WI38 (cell line): ENCODE data around the gene RBM12.

Experiments
- H3K4me3 ChIP-seq: 2 replicates; pipeline ENCODE4 v1.5.1; 2011; ENCODE audit warnings: low read depth, mild to moderate bottlenecking, control low read depth, low read length
- CTCF ChIP-seq: IDR thresholded peaks from 2 replicates; pipeline ENCODE4 v1.5.1; 2012; ENCODE audit warnings: low read depth, mild to moderate bottlenecking, control low read depth, low read length

Gene RBM12

DNA sequence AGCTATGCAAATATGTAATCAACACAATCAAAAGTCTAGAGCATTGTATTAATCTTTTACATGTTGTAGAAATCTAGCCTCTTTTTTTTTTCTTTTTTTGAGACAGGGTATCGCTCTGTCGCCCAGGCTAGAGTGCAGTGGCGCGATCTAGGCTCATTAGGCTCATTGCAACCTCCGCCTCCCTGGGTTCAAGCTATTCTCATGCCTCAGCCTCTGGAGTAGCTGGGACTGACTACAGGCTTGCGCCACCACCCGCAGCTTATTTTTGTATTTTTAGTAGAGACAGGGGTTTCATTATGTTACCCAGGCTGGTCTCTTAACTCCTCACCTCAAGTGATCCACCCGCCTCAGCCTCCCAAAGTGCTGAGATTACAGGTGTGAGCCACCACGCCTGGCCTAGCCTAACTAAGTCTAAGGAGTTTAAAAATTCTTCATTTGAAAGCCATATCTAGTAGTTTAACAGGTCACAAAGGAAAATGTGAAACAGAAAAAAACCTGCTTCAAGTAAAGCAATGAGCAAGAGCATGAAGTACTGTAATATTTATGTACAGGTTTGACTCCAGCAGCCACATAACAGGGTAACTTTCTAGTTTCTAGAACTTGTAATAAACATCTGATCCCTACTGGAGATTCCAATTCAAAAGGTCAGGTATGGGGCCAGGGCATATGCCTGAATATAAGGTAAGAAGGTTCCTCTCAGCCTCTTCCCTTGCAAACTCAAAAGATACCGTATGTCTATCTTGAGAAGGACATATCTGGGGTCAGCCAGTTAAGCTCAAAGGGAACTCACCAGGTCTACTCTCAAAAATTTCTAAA is 4.4 kb downstream of the RBM12 start:
- no peak overlapping the region for H3K4me3 ChIP-seq
- TF ChIP-seq CTCF = no peak

- no peak for TF ChIP-seq CTCF
- no peak overlapping the region for H3K4me3 ChIP-seq
Observed at GRCh38 chr20:35657271-35657670, 7.4 kb downstream of the RBM12 start.

DNA sequence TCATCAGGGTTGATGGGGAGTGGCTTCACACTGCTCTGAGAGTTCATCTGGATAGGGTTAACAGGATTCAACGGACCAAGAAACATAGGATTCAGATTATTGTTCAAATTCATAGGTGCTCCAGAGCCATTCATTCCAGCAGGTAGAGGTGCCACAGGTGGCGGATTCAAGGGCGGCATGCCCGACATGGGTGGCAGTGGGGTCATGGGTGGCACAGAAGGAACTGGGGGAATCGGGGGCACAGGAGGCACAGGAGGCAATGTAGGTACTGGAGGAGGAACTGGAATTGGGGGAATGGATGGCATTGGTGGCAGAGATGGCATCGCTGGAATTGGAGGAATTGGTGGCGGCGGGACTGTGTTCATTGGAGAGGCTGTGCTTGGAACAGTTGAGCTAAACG is 10.3 kb downstream of the RBM12 start:
- no peak for TF ChIP-seq CTCF
- H3K4me3 ChIP-seq = no peak overlapping the region

GRCh38 chr20:35653893-35654292 is 10.8 kb downstream of the RBM12 start:
- H3K4me3 ChIP-seq = no peak overlapping the region
- no peak for TF ChIP-seq CTCF

DNA sequence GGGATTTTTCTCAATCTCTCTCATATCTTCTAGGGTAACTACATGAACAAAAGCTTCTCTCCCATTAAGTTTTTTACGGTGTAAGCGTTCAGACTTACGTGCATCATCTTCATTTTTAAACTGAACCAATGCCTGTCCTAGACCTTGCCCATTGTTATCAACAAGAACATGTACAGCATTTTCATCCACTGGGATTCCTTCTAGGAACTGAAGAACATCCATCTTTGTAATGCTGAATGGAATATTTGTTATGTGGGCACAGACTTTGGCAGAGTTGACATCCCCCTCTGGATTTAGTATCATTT is 11.3 kb downstream of the RBM12 start:
- no peak for TF ChIP-seq CTCF
- no peak overlapping the region for H3K4me3 ChIP-seq

DNA sequence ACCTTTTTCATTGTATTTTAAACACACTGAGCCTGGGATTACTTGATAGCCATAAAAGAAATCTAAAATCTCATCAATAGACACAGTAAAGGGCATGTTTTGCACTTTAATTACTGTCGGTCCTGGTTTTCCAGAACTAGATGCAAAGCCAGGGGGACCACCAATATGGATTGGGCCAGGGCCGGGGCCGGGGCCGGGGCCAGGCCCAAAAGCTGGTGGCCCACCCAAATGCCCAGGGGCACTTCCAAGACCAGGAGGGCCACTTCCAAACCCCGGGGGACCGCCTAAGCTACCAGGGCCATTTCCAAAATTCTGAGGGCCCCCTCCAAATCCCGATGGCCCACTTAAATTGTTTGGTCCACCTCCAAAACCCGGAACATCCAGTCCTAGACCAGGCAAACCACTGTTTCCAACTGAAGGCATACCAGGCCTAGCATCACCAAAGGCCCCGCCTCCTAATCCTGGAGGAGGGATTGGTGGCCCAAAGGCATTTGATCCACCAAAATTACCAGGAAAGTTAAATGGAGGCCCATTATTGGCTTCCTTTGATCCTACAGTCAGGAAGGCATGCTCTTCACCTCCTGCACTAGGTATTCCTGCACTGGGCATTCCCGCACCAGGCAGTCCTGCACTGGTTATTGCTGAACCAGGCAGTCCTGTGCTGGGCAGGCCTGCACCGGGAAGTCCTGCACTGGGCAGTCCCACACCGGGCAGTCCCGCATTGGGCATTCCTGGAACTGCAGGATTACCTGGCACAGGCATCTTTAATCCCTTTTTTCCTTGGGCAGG is 11.9 kb downstream of the RBM12 start:
- TF ChIP-seq CTCF = no peak

GRCh38 chr20:35651958-35652357 is 12.7 kb downstream of the RBM12 start:
- no peak for TF ChIP-seq CTCF
- H3K4me3 ChIP-seq = no peak overlapping the region

More for the DNA sequence above, 11.9 kb downstream of the RBM12 start:
- H3K4me3 ChIP-seq = no peak overlapping the region
